NCI-H2196 (cell line): ENCODE measurements around the gene LRP3.

Experiments used
- DNase-seq: peaks from one replicate; lab custom pipeline; 2025; ENCODE audit not compliant: unreplicated experiment; lab: John Stamatoyannopoulos, UW

LRP3 gene

DNA sequence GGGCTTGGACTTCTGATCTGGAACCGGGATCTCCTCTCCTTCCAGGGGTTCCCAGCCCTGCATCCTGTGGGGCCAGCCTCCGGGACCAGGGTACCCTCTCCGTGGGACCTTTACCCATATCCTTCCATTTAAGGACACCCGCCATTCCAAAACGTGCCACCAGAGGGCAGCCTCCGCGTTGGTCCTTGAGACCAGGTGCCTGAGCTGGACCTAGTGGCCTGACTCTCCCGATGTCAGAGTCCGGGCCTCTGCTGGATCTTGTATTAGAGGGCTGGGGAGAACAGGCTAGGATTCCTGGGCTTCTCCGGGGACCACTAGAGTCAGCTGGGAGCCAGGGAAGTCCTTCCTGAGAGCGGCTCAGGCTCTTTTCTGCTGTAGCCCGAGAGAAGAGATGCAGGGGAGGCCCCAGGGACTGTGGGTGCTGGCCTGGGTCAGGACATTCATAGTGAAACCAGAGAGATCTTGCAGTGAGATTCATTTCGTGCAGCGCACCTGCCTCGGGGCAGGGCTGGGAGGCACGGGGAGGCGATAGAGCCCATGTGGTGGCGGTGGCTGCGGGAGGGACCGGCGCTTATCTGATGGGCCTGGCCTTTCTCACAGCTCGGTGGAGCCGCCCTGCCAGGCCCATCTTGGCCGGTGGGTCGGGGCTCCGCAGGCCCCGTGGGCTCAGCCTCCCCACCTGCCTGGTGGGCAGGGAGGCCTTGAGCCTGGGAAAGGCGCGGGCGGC lies 41.3 kb downstream of the LRP3 start:
- DNase-seq: peak; percentile 87

DNA sequence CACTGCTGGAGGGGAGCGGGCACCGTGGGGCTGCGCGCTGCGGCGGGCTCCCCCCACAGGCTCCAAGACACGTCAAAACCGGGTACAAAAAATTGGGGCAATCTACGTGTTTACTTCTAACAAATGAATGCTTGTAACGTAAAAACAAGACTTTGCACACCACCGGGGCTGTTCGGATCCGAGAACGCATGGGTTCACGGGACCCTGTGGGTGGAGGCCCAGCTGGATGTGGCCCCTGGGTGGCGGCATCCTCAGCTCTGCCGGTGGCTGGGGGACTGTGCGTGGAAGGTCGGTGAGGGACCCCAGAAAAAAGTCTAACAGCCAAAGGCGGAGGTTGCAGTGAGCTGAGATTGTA lies 41.8 kb downstream of the LRP3 start:
- DNase-seq: no peak

DNA sequence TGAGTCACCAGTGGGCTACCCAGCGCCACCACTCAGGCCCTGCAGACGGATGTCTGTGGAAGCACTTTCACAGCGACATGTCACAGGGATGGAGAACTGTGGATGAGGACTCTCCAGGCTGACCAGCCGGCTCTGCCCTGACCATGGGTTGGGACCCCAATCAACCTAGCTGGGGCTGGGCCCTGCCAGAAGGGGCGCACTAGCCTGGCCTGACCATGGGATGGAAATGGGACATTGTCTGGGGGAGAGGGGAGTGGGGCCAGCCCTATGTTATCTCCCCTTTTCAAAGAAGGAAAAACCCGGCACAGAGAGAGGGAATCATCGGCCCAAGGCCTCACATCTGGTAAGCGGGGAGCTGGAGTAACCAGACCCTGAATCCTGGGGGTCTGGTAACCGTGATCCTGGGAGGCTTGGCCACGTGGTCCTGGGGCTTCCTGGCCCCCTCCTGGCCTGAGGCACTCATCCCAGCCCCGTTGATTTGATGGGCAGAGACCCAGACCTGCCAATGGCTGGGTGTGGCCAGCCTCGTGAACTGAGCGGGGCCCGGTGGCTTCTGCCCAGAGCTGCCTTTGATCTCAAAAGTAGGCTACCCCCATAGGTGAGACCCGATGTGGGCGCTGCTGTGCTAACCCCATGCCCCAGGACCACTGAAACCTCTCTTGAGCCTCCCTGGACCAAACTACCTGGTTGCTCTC lies 42.7 kb downstream of the LRP3 start:
- DNase-seq: no peak

DNA sequence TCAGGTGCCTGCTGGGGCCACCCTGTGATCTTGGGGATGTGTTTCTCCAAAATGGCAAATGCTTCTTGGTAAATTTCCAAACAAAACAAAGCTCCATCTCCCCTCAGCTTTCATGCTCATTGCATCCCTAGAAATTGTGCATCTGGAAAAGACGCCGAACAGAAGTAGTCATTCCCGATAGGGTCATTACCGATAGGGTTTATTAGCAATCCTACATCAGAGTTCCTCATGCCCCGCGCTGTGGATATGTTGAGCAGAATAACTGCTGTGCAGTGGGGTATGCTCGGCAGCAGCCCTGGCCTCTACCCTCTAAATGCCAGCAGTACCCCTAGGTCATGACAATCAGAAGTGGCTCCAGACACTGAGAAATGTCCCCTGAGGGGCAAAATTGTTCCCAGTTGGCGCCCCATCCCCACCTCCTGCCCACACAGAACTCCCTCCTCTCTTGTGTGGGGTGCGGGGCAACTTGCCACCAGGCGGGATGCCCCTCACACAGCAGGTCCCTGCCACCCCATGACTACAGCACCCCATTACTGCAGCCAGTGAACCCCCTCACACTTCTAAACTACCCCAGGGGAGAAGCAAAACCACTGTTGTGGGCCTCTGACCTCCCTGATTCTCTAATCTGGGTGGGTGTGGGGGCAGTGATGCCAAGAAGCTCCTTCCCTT lies 44.5 kb downstream of the LRP3 start:
- DNase-seq: no peak

DNA sequence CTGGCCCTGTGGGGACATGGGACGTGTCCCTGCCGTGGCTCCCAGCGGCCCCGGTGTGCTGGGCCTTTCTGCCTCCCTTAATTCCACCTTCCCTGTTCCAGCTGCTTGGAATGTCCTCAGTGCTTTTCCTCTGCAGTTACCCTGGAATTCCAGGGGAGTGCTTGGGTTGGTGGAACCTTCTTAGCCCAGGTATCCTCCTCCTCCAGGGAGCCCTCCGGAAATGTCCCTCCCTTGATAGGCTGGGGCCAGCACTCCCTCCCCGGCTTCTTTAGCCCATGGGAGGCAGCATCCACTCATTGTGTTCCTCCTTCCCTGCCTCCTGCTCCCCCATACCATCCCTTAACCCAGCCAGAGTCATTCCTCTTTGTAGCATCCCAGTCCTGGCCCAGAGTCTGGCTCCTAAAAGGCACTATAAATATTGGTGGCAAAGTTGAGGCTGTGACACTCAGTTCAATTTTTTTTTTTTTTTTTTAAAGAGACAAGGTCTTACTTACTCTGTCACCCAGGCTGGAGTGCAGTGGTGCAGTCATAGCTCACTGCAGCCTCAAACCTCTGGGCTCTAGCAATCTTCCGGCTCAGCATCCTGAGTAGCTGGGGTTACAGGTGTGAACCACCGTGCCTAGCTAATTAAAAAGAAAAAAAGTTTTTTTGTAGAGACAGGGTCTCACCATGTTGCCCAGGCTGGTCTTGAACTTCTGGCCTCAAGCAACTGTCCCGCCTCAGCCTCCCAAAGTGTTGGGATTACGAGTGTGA lies 45.3 kb downstream of the LRP3 start:
- no peak for DNase-seq

DNA sequence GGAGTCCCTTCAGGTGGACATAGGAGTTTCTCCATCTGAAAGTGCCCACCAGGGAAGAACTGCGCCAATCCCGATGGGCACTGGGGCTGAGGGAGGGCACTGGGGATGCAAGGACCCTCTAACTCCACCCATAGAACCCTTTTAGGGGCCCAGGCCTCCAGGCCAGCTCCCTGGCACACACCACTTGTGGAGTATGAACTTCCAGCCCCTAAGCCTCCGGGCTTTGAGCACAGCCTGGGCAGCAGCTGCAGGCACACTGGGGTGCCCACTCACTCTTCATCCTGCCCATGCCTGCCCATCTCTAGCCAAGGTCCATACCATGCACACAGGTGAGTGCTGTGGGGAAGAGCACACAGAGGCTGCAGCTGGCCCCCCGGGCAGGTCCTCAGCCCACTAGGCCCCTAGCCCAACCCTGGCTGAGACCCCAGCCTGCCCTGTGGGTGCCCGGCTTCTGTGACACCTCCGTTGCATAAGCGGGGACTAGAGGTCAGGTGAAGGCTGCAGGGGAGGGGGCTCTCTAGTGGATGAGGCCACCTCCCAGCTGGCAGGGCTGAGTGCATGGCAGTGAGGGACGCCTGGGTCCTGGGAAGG lies 46.1 kb downstream of the LRP3 start:
- DNase-seq: no peak

DNA sequence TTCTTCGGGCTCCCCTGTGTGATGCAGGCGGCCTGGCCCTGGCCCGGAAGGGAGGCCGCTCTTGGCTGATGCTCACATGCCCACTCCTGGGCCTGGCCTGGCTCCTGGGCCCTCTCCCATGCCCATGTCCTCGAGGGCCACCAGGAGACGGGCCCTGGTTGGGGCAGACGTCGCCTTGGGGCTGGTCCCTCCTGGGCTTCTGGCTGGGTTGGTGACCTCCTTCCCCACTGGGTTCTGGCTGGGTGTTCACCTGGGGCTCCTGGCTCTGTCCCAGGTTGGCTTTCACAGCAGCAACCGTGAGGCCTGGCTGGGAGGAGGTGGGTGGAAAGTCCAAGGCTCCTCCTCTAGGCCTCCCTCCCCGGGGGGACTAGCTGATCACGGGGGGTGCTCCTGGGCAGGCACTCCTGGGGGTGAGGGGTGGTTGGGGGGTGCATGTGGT lies 47.0 kb downstream of the LRP3 start:
- no peak for DNase-seq

DNA sequence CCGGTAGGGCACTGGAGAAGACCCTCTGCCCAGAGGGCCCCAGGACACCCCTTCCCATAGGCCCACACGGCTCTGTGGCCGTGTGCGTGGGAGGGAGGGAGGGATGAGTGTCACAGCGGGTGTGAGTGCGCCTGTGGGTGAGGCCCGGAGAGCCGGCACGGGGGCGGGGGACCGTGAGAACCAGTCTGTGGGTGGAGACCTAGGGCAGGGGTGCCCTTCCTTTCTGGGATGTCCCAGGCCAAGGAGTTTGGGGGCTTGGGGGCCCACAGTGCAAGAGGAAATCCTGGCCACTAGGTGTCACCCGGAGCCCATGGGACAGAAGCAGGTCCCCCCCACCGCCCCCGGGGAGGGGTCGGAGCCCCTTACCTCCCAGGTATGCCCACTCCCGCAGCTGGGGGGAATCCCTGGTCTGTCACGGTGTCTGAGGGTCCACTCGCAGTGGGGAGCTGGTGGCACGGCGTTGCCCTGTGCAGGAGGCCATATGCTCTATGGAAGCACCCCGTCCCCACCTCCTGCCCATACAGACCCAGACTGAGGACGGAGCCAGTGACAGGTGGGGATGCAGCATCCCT lies 47.5 kb downstream of the LRP3 start:
- DNase-seq: no peak

DNA sequence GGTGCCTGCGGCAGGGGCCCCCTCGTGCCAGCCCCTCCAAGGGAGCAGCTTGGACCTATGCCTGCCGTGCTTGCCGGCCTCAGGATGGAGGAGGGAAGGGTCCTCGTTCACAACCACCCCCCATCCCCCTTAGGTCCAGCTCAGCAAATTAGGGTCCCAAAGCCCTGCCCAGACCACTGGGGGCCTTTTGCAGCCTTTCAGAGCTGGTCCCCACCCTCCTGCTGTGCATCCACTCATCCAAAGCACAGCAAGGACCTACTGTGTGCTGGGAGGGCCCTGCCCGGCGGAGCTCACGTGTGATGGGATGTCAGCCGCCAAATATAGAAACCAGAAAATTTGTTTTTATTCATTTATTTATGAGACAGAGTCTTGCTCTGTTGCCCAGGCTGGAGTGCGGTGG lies 48.0 kb downstream of the LRP3 start:
- DNase-seq: no peak

DNA sequence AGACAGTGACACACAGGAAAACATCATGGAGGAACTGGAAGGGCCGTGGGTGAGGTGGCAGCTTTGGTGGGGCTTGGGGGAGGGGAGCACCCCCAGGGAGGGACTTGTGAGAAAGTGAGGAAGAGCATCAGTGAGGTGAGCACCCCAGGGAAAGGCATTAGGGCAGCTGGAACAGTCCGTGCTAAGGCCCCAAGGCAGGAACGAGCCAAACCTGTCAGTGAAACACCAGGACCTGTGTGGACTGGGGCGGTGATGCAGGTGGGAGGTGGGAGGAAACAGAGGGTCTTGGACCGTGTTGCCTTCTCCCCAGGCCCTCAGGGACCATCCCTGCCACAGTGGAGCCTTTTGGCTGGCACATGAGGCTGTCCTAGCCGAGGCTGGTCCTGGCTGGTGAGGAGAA lies 48.8 kb downstream of the LRP3 start:
- no peak for DNase-seq

DNA sequence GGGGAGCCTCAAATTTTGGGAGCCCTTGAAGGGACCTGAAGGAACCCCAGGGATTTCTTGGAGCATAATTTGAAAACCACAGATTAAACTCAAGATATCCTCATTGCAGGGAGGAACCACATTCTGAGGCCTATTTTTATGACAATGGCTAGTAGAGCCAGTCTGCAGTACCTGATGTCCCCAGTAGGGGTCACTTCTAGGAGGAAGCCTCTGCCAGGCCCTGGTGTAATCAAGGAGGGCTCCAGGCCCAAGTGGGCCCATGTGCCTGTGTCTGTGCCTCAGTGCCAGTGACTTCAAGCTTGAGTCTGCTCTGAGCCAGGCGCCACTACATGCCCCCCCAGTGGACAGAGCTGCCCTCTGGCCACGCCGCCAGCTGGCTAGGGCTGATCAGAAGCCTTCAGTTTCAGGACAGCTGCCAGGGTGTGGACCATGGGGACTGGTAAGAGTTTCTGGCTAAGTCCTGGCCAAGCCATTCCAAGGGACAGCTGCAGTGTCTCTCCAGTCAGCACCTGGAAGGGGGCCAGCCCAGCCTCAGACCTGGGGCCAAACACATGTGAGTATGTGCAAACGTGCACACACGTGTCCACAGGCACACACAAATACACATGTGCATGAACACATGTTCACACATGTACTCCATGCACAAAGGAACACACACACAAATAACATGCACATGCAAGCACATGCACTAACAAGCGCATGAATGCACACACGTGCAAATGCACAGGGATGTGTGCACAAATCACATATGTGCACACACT lies 52.0 kb downstream of the LRP3 start:
- DNase-seq: no peak

DNA sequence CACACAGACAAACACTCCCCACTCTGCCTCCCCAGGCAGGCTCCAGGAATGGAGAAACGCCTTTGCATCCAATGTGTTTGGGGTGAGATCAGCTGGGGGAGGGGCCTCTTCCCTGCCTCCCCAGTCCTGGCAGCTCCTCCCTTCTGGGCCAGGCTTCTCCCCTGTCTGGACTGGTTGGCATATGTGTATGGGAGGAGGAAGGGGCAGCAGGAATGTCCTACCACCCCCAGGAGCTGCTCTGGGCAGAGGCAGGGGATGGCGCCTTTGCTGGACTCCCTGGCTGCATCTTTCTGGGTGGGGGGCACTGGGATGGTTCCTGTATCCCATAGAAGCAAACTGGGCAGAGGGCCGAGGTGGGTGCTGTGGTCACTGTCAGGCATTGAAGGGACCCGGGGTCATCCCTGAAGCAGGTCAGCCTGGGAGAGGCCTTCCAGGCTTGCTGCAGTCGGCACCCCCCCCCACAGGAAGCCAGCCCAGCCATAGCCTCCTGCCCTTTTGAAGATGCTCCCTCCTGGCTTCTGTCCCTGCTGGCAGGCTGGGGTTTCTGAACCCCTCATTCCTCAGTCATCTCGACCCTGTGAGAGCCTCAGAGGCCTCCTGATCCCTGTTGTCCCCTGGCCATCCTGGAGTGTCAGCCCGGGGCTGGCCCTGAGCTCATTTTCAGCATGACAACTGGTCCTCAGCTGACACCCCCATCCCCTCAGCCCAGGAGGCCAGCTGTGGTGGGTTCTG lies 52.7 kb downstream of the LRP3 start:
- no peak for DNase-seq

DNA sequence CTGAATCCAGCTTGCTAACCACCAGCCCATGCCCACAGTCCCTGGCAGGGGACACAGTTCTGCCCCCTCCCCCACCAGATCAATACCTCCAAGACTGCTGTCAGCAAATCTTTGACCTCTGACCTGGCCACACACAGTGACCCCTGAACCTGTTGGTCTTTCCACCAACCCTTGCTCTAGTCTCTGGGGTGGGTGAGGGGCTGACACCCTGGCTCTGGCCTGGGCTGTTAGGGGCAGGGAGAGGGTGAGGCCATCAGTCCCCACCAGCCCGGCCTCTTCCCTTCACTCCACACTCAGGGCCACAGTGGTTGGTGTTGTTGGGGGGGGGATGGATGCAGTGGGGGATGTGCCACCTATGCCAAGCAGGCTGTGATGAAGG lies 53.3 kb downstream of the LRP3 start:
- no peak for DNase-seq

DNA sequence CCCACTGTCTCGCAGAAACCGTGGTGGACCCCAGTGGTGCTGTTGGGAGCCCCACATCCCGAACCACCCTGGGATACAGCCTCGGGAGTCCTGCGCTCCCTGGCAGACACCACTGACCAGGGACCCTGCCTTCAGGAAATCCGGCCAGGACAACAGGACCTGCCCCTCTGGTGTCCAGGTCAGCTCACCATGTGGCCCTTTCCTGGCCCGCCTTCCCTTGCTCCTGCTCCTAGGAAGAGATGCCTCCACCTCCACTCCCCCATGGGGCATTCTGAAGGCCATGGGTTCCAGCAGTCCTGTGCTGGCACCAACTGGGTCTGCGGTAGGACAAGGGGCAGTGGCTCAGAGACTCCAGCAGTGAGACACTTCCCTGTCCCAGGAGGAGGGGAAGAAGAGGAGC lies 54.0 kb downstream of the LRP3 start:
- no peak for DNase-seq

DNA sequence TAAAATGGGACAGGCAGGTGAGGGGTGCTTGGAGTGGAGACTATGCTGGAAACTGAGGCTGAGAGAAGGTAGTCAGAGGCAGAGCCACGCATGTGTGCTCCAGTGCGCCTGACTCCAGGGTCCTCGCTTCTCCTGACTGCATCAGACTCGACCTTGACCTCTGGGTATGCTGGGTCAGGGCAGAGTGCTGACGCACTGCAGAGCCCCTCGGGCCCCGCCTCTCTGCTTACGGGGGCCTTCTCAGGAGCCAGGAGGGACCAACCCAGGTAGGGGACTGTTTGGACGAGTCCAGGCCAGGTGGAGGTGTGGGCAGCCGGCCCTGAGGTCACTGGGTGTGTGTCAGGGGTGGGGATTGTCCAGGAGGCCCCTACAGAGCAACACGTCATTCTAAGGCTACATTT lies 54.4 kb downstream of the LRP3 start:
- no peak for DNase-seq

DNA sequence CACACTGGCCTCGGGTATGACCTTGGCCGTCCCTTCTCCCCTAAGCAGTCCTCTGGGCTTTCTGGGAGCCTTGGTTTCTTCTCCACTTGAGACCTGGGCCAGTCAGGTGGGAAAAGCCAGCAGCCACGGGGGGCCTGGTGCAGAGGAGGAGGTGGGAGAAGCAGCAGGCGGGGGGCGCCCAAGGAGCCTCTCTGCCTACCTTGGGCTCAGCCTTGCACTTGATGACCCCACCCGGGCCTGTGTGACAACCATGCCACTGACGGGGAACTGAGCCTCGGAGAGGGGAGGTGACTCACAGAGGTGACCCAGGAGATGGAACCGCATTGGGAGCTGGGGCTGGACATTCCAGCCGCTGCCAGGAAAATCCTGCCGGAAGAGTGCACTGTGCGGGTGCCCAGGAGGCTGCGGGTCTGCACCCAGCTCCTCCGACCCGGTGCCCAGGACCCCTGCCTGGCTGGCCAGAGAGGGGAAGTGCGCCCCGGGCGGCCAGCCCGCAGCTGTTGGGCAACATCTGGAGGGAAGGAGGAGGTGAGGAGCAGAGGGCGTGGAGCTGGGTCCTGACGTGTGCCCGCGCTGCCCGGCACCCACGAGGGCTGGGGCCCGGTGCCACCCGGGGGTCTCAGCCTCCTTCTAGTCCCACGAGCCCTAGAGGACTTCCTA lies 55.0 kb downstream of the LRP3 start:
- no peak for DNase-seq

DNA sequence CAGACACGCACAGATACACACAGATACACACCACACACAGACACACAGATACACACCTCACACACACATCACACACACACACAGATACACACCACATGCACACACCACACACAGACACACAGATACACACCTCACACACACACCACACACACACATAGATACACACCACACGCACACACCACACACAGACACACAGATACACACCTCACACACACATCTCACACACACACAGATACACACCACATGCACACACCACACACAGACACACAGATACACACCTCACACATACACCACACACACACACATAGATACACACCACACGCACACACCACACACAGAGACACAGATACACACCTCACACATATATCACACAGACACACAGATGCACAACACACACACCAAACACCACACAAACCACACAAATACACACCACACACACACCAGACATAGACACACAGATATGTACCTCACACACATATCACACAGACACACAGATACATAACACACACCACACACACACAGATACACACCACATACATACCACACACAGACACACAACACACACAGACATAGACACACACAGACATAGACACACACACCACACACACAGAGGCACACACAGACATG lies 55.7 kb downstream of the LRP3 start:
- DNase-seq: no peak

DNA sequence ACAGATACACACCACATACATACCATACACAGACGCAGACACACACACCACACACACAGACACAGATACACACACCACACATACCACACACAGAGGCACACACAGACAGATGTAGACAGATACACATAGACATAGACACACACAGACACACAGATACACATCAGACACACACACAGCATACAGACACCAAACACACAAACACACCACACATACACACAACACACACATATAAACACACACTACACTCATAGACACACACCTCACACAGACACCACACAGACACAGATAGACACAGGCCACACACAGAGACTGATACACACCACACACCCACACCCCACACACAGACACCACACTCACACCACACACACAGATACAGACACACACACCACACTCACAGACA lies 56.4 kb downstream of the LRP3 start:
- no peak for DNase-seq

DNA sequence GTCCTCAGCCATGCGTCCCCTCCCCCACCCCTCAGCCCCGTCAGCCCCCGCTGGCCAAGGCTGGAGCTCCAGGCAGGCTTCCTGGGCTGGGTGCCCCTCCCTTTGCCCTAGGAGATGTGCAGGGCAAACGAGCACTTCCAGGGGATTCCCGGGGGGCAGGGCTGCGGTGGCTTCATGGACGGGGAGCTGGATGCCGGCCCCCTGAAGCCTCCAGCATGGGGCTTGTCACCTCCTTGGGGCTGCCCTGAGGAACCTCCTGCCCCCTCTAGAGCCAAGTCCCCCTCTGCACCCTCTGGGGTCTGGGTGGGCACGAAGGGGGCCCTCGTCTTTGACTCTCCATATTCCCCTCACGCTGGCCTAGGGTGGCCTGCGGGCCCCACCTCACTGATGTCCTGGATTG lies 56.9 kb downstream of the LRP3 start:
- DNase-seq: no peak
